Activated naive CD4-positive, alpha-beta T cell treated with anti-CD3 and anti-CD28 coated beads for 36 hours (primary cell): ENCODE data around the gene PLCXD3. TPM values are rescaled to one million over a fixed set of nuclear protein-coding genes. Genes with fewer than 3 reads are reported as not detected.
"Not testable (repeated sequence)": the region's sequence is repeated elsewhere in the genome, so short reads cannot be mapped to it uniquely, and the experiment has no call there.

Experiments used
- CTCF ChIA-PET: fragments of 350-600 bp; sonication (Branson Sonifier 250); formaldehyde crosslinking; loops from one replicate; lab custom pipeline; 2021; ENCODE audit warnings: antibody characterized with exemption; lab: Charles Lee
- DNase-seq: peaks from one replicate; pipeline ENCODE4 v3.0.0-alpha.2; 2020
- H3K27ac Mint-ChIP-seq: one replicate; pipeline ENCODE4 v1.8.0; 2021; ENCODE audit warnings: mild to moderate bottlenecking, mixed read lengths
- H3K27me3 Mint-ChIP-seq: one replicate; pipeline ENCODE4 v1.8.0; 2021; ENCODE audit warnings: low read depth, mixed read lengths
- H3K36me3 Mint-ChIP-seq: one replicate; pipeline ENCODE4 v1.8.0; 2021; ENCODE audit warnings: low read depth, mixed read lengths
- H3K4me1 Mint-ChIP-seq: one replicate; pipeline ENCODE4 v1.8.0; 2021; ENCODE audit warnings: low read depth, mixed read lengths
- H3K4me3 Mint-ChIP-seq: one replicate; pipeline ENCODE4 v1.8.0; 2021; ENCODE audit warnings: mild to moderate bottlenecking, moderate library complexity, mixed read lengths
- H3K9me3 Mint-ChIP-seq: one replicate; pipeline ENCODE4 v1.8.0; 2021; ENCODE audit warnings: mixed read lengths
- intact Hi-C: fragments of 100-400 bp; cut with micrococcal nuclease; formaldehyde crosslinking; loops from one replicate; pipeline ENCODE4 v1.15.1; 2023
- total RNA-seq, 2 experiments: library from RNA; stranded (reverse); gene quantifications; one replicate each; pipeline ENCODE4 v1.2.3, GENCODE V29; 2021

The PLCXD3 gene
- total RNA-seq, 2 experiments from 2014 or later, result not detected

GRCh38 chr5:41335596-41336181, 174.7 kb downstream of the PLCXD3 start:
- CTCF ChIA-PET, result no interaction called here
- Mint-ChIP-seq H3K36me3 (no peaks in the 10 kb centered on the region), H3K4me3 (no peak overlapping the region), H3K4me1 (no peaks in the 10 kb centered on the region), H3K27me3 (no peaks in the 10 kb centered on the region), H3K9me3 (peaks cover 2% of the 10 kb centered on the region), H3K27ac (no peak overlapping the region)
- intact Hi-C loops, result no loop called here
- no peak for DNase-seq

GRCh38 chr5:41334758-41335157, 175.6 kb downstream of the PLCXD3 start:
- CTCF ChIA-PET, result no interaction called here
- intact Hi-C loops, result no loop called here
- no peak for DNase-seq
- no peaks in the 10 kb centered on the region for H3K4me1 Mint-ChIP-seq
- H3K9me3 Mint-ChIP-seq, result peaks cover 3% of the 10 kb centered on the region
- H3K27ac Mint-ChIP-seq, result no peak overlapping the region
- no peaks in the 10 kb centered on the region for H3K27me3 Mint-ChIP-seq
- H3K36me3 Mint-ChIP-seq, result no peaks in the 10 kb centered on the region
- H3K4me3 Mint-ChIP-seq, result no peak overlapping the region

DNA sequence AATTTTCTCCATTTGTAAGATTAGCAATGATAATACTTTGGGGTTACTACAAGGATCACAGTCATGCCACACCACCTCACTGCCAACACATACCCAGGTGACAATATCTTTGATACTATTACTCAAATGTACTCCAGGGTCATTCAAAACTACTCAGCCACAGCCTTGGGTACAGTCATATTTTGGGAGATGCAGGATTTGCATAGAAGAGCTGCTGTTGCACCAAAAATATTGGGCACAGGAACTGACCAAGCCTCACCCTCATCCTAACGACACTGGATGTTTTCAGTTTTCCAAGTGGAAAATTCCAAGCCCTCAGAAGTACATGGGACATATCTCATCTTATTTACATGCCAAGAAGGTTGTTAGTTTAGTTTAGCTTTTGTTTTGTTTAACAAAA, 176.2 kb downstream of the PLCXD3 start:
- H3K27ac Mint-ChIP-seq, result no peak overlapping the region
- H3K4me3 Mint-ChIP-seq, result no peak overlapping the region
- no peaks in the 10 kb centered on the region for H3K27me3 Mint-ChIP-seq
- H3K4me1 Mint-ChIP-seq, result no peaks in the 10 kb centered on the region
- no peaks in the 10 kb centered on the region for H3K36me3 Mint-ChIP-seq
- DNase-seq, result no peak
- CTCF ChIA-PET, result no interaction called here
- intact Hi-C loops, result no loop called here
- H3K9me3 Mint-ChIP-seq, result peaks cover 3% of the 10 kb centered on the region

GRCh38 chr5:41325074-41325473, 185.3 kb downstream of the PLCXD3 start:
- Mint-ChIP-seq H3K4me3 (no peak overlapping the region), H3K36me3 (no peaks in the 10 kb centered on the region), H3K4me1 (no peaks in the 10 kb centered on the region), H3K9me3 (peaks cover under 1% of the 10 kb centered on the region), H3K27me3 (no peaks in the 10 kb centered on the region), H3K27ac (no peak overlapping the region)
- DNase-seq, result no peak
- CTCF ChIA-PET, result no interaction called here
- intact Hi-C loops, result no loop called here

DNA sequence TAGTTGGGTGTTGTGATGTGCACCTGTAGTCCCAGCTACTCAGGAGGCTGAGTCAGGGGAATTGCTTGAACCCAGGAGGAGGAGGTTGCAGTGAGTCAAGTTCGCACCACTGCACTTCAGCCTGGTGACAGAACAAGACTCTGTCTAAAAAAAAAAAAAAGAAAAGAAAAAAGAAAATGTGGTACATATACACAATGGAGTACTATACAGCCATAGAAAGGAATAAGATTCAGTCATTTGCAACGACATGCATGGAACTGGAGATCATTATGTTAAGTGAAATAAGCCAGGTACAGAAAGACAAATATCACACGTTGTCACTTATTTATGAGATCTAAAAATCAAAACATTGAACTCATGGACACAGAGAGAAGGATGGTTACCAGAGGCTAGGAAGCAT, 187.6 kb downstream of the PLCXD3 start:
- H3K4me3 Mint-ChIP-seq, H3K27ac Mint-ChIP-seq, DNase-seq, H3K36me3 Mint-ChIP-seq, H3K27me3 Mint-ChIP-seq, CTCF ChIA-PET, H3K4me1 Mint-ChIP-seq, intact Hi-C loops, H3K9me3 Mint-ChIP-seq: not testable (repeated sequence)

- Mint-ChIP-seq H3K4me3 (no peak overlapping the region), H3K36me3 (no peaks in the 10 kb centered on the region), H3K27me3 (no peaks in the 10 kb centered on the region), H3K9me3 (no peaks in the 10 kb centered on the region), H3K27ac (no peak overlapping the region), H3K4me1 (no peaks in the 10 kb centered on the region)
- CTCF ChIA-PET, result no interaction called here
- intact Hi-C loops, result no loop called here
- DNase-seq, result no peak
Observed at GRCh38 chr5:41312478-41313060, 197.8 kb downstream of the PLCXD3 start.

DNA sequence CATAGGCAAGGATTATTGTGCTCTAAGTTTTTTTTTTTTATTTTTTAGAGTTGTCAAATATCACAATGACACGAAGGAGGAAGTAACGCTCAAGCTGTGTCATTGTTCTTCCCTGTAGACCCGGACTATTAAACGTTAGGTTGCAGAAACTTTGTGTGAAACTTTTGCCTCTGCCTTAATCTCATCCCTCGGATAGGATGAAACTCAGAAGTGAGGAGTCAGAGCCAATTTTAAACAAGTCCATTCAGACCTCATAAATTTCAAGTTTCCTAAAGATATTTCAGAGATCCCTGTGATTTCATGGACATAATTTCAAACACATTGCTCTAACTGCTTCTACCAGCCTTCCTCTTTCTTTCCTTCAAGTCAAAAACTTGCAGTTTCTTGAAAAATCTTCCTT, 198.3 kb downstream of the PLCXD3 start:
- Mint-ChIP-seq H3K27me3 (no peaks in the 10 kb centered on the region), H3K4me3 (no peak overlapping the region), H3K36me3 (no peaks in the 10 kb centered on the region), H3K9me3 (no peaks in the 10 kb centered on the region), H3K4me1 (no peaks in the 10 kb centered on the region), H3K27ac (no peak overlapping the region)
- CTCF ChIA-PET, result no interaction called here
- intact Hi-C loops, result no loop called here
- DNase-seq, result no peak

DNA sequence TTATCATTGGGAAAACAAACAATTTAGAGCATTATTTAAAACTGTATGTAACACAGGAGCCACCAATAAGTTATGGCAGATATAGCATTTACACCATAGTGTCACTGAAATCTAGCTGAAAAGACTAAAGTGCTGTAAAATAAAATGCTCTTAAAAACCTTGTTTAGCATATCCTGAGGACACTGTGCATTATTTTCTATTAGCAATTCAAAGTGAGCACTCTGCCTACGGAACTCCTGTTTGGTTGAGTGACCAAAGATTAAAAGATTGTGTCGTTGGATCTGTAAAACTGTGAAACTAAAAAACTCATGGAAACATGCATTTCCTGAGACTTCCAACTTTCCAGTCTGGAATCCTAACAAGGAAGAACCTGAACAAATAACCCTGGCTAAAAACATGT, 201.1 kb downstream of the PLCXD3 start:
- CTCF ChIA-PET, result no interaction called here
- no peaks in the 10 kb centered on the region for H3K36me3 Mint-ChIP-seq
- intact Hi-C loops, result no loop called here
- DNase-seq, result no peak
- H3K27me3 Mint-ChIP-seq, result no peaks in the 10 kb centered on the region
- no peaks in the 10 kb centered on the region for H3K9me3 Mint-ChIP-seq
- H3K4me3 Mint-ChIP-seq, result no peak overlapping the region
- H3K27ac Mint-ChIP-seq, result no peak overlapping the region
- no peaks in the 10 kb centered on the region for H3K4me1 Mint-ChIP-seq

- no peaks in the 10 kb centered on the region for H3K9me3 Mint-ChIP-seq
- no peaks in the 10 kb centered on the region for H3K4me1 Mint-ChIP-seq
- no peaks in the 10 kb centered on the region for H3K27me3 Mint-ChIP-seq
- H3K27ac Mint-ChIP-seq, result no peak overlapping the region
- CTCF ChIA-PET, result no interaction called here
- no peak for DNase-seq
- intact Hi-C loops, result no loop called here
- H3K36me3 Mint-ChIP-seq, result no peaks in the 10 kb centered on the region
- no peak overlapping the region for H3K4me3 Mint-ChIP-seq
Observed at GRCh38 chr5:41306005-41306404, 204.4 kb downstream of the PLCXD3 start.

GRCh38 chr5:41305056-41305455, 205.3 kb downstream of the PLCXD3 start:
- H3K4me3 Mint-ChIP-seq, result no peak overlapping the region
- no peaks in the 10 kb centered on the region for H3K36me3 Mint-ChIP-seq
- CTCF ChIA-PET, result interaction anchor here (0.6 kb wide), 1 partner anchor 400 kb away, joined by 4 read pairs; no protein-coding TSS in a partner anchor
- no peaks in the 10 kb centered on the region for H3K9me3 Mint-ChIP-seq
- H3K27ac Mint-ChIP-seq, result no peak overlapping the region
- intact Hi-C loops, result no loop called here
- no peak for DNase-seq
- H3K27me3 Mint-ChIP-seq, result no peaks in the 10 kb centered on the region
- H3K4me1 Mint-ChIP-seq, result no peaks in the 10 kb centered on the region

- no peaks in the 10 kb centered on the region for H3K4me1 Mint-ChIP-seq
- no peaks in the 10 kb centered on the region for H3K27me3 Mint-ChIP-seq
- CTCF ChIA-PET, result interaction anchor here (0.6 to 1.1 kb wide), 2 partner anchors 20 to 92 kb away, joined by 3 read pairs; no protein-coding TSS in a partner anchor
- no peaks in the 10 kb centered on the region for H3K36me3 Mint-ChIP-seq
- no peaks in the 10 kb centered on the region for H3K9me3 Mint-ChIP-seq
- H3K4me3 Mint-ChIP-seq, result no peak overlapping the region
- no peak for DNase-seq
- H3K27ac Mint-ChIP-seq, result no peak overlapping the region
- intact Hi-C loops, result no loop called here
Observed at GRCh38 chr5:41296066-41296465, 214.3 kb downstream of the PLCXD3 start.

DNA sequence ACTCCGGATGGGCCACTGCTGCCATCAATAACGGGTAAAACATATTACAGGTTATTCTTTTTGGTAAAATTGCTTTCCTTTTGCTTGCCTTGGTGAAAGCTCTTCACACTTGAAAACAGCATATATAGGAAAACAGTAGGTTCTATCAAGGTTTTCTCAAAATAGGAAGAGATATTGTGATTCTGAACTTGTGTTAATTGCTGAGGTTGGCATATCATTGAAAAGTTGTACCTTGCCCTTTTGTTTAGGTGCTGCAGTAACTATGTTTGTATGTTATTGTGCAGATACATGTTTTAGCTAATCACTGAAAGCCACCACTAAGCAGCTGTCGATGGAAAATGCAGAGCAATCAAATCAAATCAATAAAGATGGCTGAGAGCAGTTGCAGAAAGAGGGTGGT, 219.1 kb downstream of the PLCXD3 start:
- H3K4me1 Mint-ChIP-seq, result no peaks in the 10 kb centered on the region
- no peak overlapping the region for H3K27ac Mint-ChIP-seq
- no peak overlapping the region for H3K4me3 Mint-ChIP-seq
- no peaks in the 10 kb centered on the region for H3K36me3 Mint-ChIP-seq
- H3K27me3 Mint-ChIP-seq, result no peaks in the 10 kb centered on the region
- CTCF ChIA-PET, result no interaction called here
- no peaks in the 10 kb centered on the region for H3K9me3 Mint-ChIP-seq
- no peak for DNase-seq
- intact Hi-C loops, result no loop called here

GRCh38 chr5:41290810-41291209, 219.6 kb downstream of the PLCXD3 start:
- CTCF ChIA-PET, result no interaction called here
- Mint-ChIP-seq H3K27ac (no peak overlapping the region), H3K4me3 (no peak overlapping the region), H3K4me1 (no peaks in the 10 kb centered on the region), H3K36me3 (no peaks in the 10 kb centered on the region), H3K9me3 (no peaks in the 10 kb centered on the region), H3K27me3 (no peaks in the 10 kb centered on the region)
- no peak for DNase-seq
- intact Hi-C loops, result no loop called here
